ENCODE data around the gene IL22RA2.
"Not testable (repeated sequence)": the region's sequence is repeated elsewhere in the genome, so short reads cannot be mapped to it uniquely, and the experiment has no call there.

The IL22RA2 gene

DNA sequence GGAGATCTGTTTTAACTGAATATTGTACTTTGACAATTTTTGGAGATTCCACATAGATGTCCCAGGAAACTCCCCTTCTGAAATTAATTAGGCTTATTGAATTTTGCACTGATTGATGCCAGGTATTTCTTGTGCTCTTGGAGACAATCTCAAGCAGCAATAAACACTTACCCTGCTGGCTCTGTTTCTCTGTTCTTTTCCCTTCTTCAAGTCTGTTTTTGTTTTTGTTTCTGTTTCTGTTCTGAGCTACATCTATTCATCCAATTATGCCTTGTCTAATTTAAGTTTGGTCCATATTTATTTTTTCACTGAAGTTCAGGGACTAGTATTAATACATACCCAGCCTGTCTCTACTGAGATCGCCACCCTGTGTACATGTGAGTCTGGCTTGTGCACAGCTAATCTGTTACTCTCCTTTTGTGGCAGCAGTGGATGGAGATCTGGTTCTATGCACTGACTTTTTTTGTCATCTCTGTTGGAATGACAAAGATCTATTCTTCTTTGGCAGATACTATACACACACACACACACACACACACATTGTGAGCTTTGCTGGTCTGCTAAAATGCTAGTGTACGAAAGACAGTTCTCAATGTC is 51.9 kb downstream of the IL22RA2 start:
- DNase-seq: no peak

DNA sequence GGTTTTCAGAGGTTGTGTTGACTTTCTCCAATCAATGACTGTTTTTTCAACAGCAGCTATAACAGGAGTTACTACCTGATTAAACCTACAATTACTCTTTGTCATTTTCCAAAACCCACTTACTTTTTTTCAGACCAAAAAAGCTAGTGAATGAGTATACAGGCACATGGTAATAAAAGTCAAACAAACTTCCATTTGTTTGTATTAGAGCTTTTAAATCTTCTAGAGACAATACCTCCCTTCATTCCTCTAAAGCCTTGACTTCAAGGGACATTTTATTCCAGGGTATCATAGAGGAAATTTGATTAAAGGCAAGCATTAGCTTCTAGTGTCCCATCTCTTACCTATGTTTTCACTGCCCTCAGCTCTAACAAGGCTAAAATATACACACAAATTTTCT is 52.7 kb downstream of the IL22RA2 start:
- DNase-seq: no peak

DNA sequence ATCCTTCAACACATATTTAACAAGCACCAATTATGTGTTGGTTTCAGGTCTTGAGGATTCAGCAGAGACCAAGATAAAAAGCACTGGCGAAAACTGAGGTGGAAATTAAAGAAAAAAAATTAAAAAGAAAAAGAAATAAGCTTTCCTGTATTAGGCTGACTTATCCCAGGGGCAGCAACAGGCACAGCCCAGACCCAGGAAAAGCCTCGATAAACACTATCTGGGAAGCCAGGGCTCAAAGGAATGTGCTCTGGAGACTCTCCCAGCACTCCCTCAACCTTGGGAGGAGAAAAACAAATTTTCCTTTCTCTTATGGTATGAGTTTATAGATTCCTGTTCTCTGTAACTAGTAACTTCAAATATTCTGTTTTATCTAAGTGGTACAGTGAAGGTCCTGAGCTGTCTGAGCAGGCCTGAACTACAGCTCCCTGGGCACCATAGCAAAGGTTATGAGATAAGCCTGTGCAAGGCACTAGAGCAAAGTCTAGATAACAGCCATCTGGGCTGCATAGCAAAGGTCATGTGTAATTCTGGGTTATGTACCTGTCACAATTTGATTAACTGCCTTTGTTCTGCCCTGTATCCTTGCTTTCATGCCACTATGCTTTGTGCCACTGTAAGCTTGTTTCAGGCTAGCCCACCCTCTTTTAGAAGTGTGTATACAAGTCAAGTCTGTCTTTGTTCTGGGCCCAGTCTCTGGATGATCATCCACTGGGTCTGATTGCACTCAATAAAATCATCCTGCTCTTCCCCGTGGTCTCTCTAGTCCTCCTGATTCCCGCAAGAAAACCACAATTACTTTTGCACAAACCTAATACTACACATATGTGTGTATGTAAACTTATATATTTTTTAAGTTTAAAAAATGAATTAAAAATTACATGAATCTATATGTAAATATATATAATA is 54.0 kb downstream of the IL22RA2 start:
- no peak for DNase-seq

DNA sequence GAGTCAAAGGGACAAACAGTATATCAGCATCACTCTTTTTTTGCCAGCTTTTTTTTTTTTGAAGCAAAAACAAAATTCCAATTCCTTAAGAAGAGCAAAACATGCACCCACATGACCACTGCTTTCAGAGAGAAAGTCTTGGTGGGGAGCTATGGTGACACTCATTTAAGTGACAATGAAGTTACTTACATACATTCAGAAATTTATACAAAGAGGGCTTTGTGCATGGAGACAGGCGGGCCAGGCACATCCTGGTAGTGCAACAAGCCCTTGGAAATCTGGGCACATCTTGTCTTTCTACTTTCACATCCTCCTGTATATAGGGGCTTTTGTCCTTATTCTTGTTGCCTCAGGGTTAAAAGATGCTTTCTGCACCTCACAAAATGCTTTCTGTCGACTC is 55.9 kb downstream of the IL22RA2 start:
- no peak for DNase-seq

DNA sequence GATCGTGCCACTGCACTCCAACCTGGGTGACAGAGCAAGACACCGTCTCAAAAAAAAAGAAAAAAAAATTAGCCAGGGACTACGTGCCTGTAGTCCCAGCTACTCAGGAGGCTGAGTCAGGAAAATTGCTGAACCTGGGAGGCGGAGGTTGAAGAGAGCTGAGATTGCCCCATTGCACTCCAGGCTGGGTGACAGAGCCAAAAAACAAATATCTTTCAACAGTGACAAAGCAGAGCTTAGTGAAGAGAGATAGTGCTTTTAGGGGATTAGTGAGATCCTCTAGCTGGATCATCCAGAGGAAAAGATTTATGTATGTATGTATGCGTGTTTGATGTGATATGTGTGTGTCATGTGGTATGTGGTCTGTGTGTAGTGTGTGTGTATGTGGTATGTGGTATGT is 56.6 kb downstream of the IL22RA2 start:
- no peak for DNase-seq

DNA sequence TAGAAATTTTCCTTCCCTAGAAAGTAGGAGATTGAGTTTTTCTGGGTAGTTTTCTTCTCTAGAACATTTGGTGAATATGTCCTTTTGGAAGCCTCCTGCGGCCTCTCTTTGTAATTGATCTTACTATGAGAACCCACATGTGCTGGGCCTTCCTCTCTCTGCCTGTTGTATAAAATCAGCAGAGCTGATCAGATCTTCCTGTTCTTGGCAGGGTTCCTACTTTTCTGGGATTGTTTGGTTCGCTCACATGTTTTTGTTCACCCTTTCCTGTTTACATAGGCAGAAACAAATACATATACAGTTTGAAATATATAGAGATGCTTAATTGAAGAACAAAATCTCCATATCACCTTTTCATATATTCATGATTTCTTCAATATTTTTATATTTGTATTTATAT is 57.8 kb downstream of the IL22RA2 start:
- no peak for DNase-seq

DNA sequence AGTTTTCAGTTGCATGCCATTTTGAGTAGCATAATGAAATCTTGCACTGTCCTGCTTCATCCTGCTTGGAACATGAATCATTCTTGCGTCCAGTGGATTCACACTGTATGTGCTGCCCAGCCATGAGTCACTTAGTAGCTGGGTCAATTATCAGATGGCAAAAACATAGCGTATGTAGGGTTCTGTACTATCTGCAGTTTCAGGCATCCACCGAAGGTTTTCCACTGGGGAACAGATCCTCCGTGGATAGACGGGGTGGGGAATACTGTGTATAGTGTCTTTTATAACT is 61.4 kb downstream of the IL22RA2 start:
- no peak for DNase-seq

DNA sequence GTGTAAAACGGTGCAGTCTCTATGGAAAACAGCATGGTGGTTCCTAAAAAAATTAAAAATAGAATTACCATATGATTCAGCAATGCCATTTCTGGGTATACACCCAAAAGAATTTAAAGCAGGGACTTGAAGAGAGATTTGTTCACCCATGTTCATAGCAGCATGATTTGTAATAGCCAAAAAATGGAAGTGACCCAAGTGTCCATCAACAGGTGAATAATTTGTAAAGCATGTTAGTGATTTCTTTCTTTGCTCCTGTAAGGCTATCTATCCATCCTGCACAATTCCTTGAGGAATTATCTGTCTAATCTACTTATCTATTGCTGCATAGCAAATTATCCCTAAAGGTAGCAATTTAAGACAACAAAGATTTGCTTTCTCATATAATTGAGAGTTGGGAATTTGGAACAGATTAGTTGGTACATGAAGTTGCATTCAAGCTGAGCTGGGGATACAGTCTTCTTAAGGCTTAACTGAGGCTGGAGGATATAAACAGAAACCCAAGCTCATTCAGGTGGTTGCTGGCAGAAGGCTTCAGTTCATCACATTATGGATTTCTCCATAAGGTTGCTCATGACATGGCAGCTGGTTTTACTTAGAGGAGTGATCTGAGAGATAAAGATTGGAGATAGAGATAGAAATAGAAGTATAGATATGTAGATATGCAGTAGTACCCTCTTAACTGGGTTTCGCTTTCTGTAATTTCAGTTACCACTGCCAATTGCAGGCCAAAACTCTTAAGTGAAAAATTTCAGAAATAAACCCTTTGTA is 62.0 kb downstream of the IL22RA2 start:
- DNase-seq: no peak

DNA sequence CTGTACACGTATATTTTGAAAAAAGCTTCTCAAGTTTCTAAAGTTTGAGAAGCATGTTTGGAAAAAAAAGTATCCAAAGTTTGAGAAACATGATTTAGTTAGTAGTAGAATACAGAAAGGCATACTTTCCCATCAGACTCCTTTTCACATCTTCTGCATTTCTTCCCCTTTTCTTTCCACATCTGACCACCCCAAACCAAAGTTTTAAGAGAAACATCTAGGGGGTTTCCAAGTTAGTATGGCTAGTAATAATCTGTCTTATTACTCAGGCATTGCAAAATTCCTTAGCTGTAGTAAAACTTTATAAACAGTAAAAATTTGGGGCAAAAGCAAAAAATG is 65.7 kb downstream of the IL22RA2 start:
- no peak for DNase-seq

DNA sequence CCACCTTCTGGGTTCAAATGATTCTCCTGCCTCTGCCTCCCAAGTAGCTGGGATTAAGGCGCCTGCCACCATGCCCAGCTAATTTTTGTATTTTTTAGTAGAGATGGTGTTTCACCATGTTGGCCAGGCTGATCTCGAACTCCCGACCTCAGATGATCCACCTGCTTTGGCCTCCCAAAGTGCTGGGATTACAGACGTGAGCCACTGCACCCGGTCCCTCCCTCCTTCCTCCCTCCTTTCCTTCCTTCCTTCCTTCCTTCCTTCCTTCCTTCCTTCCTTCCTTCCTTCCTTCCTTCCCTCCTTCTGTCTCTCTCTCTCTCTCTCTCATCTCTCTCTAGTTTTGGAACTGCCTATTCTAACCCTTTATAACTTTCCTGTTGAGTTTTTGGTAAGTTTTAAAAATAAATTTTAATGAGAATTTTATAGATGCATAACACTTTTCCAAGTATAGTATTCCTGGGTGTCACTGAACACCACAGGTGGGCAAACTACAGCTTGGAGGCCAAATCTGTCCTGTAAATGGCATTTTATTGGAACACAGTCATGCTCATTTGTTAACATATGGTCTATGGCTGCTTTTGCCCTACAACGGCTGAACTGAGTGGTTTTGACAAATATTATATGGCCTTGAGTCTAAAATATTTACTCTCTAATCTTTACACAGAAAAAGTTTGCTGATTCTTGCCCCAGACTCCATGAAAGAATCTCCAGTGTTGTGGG is 66.2 kb downstream of the IL22RA2 start:
- DNase-seq: not testable (repeated sequence)

DNA sequence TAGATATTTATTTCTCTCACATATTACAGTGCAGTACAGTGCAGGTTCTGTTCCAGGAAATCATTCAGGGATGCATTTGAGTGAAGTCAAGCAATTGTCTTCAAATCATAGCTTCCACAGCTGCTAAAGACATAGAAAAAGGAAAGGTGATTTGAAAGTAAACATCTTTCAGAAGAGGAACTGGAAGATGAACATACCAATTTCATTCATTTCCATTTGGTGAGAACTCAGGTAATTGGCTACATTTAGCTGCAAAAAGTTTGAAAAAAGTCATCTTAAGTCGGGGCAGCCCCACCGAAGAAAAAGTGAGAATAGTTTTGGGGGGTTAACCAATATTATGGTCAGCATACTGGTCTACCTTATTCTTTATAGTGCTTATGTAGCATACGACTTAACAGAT is 67.3 kb downstream of the IL22RA2 start:
- DNase-seq: no peak

DNA sequence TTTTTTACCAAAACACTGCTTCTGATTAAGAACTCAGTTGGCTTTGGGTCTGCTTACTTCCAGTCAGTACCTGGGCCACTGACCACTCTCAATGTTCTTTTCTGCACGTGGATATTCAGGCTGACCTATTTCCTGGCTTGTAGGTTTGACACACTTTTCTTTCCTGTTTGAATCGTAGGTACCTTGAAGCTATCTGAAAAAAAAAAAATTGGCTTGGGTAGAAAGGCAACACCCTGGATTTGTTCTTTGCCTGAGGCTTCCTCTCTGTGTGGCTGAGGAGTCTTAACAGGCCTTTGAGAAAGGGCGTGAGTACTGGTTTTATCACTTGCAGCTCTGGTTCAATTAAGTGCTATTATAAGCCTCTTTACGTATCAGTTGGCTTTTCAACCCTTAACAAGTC is 68.1 kb downstream of the IL22RA2 start:
- DNase-seq: no peak

DNA sequence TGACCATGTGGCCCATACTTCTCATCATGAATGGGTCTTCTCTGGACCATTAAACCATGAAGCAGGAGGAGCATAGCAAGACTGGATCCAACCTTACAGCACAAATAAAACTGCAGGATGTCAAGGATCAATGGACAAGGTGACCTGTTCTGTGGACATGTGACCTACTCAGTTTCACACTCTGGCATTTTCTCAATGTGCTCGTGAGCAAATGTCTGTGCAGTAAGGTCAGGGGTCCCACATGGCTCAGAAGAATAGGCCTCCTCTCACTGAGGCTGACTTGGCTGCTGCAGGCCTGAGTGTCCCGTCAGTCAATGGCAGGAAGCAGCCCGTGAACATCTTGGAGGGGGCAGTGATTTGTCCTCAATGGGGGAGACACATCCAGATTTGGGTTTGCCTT is 68.5 kb downstream of the IL22RA2 start:
- DNase-seq: no peak

DNA sequence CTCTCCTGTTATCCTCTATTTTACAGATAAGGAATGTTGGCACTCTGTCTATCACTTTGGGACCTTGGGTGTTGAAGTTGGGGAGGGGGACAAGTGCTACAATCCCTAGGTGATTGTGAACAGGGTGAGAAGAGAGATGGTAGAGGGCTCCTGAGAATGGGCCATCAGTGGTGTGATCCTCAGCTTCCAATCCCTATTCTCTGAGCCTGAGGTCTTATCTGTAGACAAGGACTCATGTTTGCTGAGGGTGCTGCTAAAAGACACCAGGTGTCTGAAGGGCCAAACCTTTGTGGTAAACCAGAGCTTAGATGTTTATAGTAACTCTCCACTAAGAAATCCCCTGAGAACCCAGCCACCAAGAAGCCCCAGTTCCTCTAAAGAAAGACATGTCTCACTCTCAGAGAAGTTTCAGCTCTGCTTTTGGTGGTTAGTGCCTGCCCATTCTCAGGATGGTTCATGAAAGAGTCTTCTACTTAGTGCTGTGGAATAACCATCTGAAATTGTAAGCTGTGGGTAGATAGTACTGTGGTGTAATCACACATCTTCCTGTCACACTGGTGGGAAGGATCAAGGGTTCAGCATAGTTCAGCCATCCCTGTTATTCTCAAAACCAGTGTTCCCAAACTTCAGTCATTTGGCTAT is 70.5 kb downstream of the IL22RA2 start:
- no peak for DNase-seq

DNA sequence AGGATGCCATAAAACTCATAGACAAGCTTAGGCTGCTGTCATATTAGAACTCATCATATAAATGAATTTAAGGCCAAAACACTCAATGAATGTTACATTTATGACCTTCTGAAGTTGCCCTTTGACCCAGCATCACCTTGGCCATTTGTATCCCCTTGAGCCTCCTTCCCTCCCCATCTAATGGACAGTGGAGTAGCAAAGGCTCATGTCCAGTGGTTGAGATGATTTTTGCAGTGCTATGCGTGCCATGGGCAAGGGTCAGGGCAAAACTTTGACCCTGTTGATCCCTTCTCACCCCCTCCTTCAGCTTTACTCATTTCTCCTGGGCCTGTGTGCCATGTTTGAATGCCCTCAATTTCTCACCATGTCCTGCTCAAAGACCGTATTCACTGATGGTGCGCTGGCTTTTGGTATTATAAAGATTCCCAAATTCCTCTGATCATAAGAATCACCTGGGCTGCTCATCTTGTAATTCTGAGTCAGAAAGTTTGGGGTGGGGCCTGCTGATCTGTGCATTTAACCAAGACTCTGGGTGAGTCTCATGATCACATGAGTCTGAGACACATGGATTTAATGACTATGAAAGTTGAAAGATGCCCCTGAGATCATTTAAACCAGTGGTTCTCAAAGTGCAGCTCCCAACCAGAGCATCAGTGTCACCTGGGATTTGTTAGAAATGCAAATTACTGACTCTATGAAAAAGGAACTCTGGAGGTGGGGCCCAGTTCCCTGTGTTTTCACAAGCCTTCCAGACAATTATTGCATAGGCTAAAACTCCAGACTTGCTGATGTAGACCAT is 71.2 kb downstream of the IL22RA2 start:
- DNase-seq: no peak

DNA sequence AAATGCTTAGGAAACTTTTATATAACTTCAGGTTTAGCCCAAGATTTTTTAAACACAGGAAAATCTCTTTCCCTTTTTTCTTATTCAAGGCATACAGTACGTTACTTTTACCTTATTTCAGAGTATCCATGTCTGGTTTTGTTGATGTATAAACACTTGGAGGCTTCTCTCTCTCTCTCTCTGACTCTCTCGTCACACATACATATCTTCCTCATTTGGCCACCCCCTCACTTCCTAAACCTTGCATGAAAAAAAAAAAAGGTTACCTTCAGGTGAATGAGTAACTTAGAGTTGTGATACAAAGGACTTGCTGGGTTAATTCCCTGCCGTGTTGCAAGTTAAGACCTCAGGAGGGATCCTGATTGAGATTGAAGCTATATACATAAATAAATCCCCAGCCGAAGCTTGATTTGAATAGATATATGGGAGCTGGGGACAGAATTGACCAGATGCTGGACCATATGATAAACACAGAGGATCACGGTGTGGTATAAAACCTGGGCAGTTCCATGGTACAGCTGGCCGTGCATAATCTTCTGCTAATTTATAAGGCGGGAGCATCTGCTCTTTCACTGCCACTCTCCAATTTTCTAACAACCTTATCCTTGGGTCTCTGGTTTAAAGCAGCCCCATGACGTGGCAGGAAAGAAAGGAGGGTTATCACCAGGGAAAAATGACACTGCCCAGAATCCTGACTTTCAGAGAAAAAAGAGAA is 73.6 kb downstream of the IL22RA2 start:
- no peak for DNase-seq

DNA sequence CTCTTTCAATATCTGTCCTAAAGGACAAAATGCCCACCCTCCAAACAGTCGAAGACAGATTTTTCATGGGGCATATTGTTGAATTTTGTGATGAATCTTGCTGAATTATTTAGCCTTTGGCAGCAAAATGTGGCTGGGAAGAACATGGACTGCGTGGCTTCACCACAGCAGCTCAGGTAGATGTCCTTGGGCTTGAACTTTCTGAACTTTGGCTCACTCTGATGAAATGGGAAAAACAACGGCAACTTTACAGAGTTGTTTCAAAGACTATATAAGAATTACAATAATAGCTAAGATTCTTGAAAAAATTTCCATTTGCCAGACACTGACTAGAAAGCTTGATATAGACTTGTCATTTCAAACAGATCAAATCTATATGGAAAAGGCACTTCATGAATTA is 75.9 kb downstream of the IL22RA2 start:
- DNase-seq: no peak

DNA sequence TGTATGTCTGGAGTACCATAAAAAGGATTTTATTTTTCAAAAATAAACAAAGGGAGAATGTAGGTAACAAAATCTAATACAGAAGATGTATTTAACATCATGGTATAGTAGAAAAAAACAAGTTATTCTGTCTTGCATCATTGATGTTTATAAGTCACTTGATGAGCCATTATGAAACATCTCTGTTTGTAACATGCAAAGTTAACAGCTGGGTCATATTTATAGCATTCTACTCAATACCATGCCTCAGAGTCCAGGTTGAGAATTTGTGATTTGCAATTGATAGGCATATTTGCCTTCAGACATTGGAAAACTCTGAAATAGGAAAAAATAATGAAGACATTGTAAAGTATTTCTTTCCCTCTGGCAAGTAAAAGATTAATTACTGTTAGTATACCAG is 76.4 kb downstream of the IL22RA2 start:
- DNase-seq: no peak

DNA sequence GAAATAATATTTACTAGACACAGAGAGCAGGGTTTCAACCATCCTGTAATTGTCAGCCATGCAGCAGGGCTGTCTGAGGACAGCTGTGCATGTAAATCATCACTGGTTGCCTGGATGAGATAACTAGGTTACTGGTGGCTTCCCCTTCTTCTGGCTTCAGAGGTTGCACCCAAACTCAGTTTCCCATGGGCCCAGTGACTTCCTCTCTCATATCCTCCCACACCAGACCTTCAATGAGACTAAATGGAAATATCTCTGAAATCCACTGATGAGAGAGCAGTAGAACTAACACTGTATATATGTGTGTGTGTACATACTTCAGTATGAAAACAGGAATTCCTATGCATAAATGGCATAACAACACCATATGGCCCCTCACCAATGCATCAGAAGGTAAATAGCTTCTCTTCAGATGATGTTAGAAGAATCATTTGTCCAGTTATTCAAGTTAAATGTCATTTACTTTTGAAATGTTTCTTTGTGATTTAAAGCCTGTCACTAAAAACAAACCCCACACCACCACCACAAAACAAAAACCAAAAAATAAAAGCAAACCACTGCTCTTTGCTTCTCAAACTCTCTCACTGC is 77.7 kb downstream of the IL22RA2 start:
- DNase-seq: no peak

DNA sequence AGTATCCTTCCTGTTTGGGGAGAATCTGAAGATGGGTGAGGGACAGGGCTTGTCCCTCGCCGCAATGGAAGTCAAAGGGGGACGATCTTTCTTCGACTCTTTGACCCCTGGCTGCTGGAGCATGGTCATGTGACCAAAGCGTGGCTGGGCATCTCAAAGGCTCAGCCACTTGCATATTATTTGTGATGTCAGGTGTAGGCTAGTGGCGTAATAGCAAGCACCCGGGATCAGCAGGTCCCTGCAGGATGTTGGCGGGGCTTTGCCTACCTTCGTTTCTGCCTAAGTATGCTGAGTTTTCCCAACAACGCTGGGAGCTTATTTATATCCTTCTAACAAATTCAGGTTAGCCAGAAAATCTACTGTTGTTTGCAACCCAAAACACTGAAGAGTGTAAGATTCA is 78.4 kb downstream of the IL22RA2 start:
- DNase-seq: no peak

DNA sequence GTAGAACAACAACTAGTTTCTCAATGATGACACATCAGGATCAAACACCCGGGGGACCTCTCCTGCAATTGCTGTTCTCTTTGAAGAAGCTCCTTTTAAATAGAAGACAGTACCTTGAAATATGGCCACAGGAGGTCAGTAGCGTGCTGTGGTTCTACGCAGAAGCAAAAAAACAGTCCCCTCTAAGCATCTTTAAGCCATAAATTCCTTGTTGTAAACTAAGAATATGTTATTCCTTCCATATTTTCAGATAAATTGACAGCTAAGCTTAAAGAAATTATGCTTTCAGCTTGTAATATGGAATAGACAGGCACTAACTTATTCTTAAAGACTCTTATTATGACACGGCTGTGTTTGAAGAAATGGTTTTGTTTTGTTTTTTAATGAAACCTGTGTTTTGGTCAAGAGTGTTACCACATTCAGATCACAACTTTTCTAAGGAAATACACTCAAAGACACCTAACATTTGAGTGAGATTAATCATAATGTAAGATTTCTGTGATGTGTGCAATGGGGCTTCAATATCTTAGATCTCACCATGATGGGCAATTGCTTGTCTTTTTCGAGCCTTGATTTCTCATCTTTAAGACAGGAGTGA is 78.9 kb downstream of the IL22RA2 start:
- DNase-seq: peak; percentile 59

All from NCI-H526 treated with DMSO at 0.1 percent for 48 hours (cell line).